Spleen (tissue), 7 donors: ENCODE data around the gene ADORA2A.

Source experiments
- POLR2A ChIP-seq, 3 donors: fragments of 450-650 bp; IDR thresholded peaks; one replicate each; pipeline ENCODE4 v1.5.1; 2017; ENCODE audit warnings: antibody characterized with exemption in 3 of 3, mild to moderate bottlenecking in 1 of 3
- POLR2AphosphoS5 ChIP-seq, 3 donors: sonication (generic); formaldehyde crosslinking; IDR thresholded peaks; one replicate each; pipeline ENCODE4 v1.5.1; 2017; ENCODE audit warnings: antibody characterized with exemption in 3 of 3
- TF ChIP-seq, protein P1 (sequence below), 11 experiments: fragments of 200-600 bp in 7 of 11; fragments of 450-650 bp in 4 of 11; sonication (generic) in 4 of 11; IDR thresholded peaks in 8 of 11; conservative IDR thresholded peaks in 3 of 11; 1 replicate in 7 of 11; 2 replicates in 4 of 11; pipeline versions ENCODE4 v1.4.0 to v1.8.0; 2016 to 2021; ENCODE audit warnings: antibody characterized with exemption in 11 of 11, inconsistent platforms in 4 of 11, mild to moderate bottlenecking in 1 of 11
- donor health status: DM: no; HTN: no; CAD: no; lungs with moderate emphysema.
- donor health status: DM: no; HTN: no; CAD: no.
- donor health status: DM: no; HTN: no; CAD: no.

DNA sequence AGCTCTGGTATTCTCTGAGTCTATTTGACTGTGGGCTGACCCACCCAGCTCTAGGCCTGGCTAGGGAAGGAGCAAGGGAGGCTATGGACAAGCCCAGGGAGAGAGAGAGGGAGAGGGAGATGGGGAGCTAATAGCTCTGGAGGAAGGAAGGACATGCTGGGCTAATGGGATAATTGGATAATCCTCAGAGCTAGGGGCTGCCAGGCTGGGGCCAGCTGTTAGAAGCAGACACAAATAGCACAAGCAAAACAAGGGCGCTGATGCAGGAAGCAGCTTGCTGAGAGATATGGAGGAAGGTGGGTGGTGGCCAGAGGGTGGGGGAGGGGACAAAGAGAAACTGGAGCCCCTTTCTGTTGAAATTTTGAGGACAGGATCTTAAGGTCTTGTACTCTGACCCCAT lies 23.2 kb downstream of the ADORA2A start:
- TF ChIP-seq, protein P1, sequence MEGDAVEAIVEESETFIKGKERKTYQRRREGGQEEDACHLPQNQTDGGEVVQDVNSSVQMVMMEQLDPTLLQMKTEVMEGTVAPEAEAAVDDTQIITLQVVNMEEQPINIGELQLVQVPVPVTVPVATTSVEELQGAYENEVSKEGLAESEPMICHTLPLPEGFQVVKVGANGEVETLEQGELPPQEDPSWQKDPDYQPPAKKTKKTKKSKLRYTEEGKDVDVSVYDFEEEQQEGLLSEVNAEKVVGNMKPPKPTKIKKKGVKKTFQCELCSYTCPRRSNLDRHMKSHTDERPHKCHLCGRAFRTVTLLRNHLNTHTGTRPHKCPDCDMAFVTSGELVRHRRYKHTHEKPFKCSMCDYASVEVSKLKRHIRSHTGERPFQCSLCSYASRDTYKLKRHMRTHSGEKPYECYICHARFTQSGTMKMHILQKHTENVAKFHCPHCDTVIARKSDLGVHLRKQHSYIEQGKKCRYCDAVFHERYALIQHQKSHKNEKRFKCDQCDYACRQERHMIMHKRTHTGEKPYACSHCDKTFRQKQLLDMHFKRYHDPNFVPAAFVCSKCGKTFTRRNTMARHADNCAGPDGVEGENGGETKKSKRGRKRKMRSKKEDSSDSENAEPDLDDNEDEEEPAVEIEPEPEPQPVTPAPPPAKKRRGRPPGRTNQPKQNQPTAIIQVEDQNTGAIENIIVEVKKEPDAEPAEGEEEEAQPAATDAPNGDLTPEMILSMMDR (IDR thresholded peaks at IDR 0.05 in 8 of 11, conservative IDR thresholded peaks at IDR 0.05 in 3 of 11) = no peak
- TF ChIP-seq POLR2AphosphoS5 (IDR thresholded peaks at IDR 0.05) (no peak), POLR2A (IDR thresholded peaks at IDR 0.05) (no peak)
